DOHH2 (cell line): ENCODE data around the gene UBR1.
"Not testable (repeated sequence)": the region's sequence is repeated elsewhere in the genome, so short reads cannot be mapped to it uniquely, and the experiment has no call there.

Source experiments
- H3F3A ChIP-seq: fragments of 200-600 bp; sonication (generic), shearing (Covaris generic); 2 replicates; pipeline ENCODE4 v1.6.0; 2016; ENCODE audit warnings: antibody characterized with exemption, mild to moderate bottlenecking; ENCODE audit not compliant: control insufficient read depth, insufficient read depth
- H3K27ac ChIP-seq: fragments of 200-600 bp; sonication (generic); 2 replicates; pipeline ENCODE4 v1.5.1; 2014; ENCODE audit warnings: low read depth, mild to moderate bottlenecking, low read length, moderate library complexity
- H3K27me3 ChIP-seq: fragments of 200-600 bp; sonication (generic); 2 replicates; pipeline ENCODE4 v1.6.1; 2014; ENCODE audit warnings: mild to moderate bottlenecking, low read length, mixed read lengths; ENCODE audit not compliant: control insufficient read depth
- H3K36me3 ChIP-seq: fragments of 200-600 bp; sonication (generic); 2 replicates; pipeline ENCODE4 v1.6.1; 2014; ENCODE audit warnings: mild to moderate bottlenecking, low read length, moderate library complexity, mixed read lengths; ENCODE audit not compliant: control insufficient read depth
- H3K4me1 ChIP-seq: fragments of 200-600 bp; sonication (generic); 2 replicates; pipeline ENCODE4 v1.6.1; 2014; ENCODE audit warnings: mild to moderate bottlenecking, low read length, mixed read lengths; ENCODE audit not compliant: control insufficient read depth
- H3K4me2 ChIP-seq: fragments of 200-600 bp; sonication (generic); 2 replicates; pipeline ENCODE4 v1.6.0; 2014; ENCODE audit warnings: mild to moderate bottlenecking, low read length, moderate library complexity
- H3K4me3 ChIP-seq: fragments of 200-600 bp; sonication (generic); 2 replicates; pipeline ENCODE4 v1.5.1; 2014; ENCODE audit warnings: mild to moderate bottlenecking, low read length, mixed read lengths
- H3K79me2 ChIP-seq: fragments of 200-600 bp; sonication (generic); 2 replicates; pipeline ENCODE4 v1.6.1; 2014; ENCODE audit warnings: mild to moderate bottlenecking, low read length, mixed read lengths; ENCODE audit not compliant: control insufficient read depth
- H3K9me2 ChIP-seq: fragments of 200-600 bp; sonication (generic); replicated peaks from 2 replicates; pipeline ENCODE4 v1.6.1; 2014; ENCODE audit warnings: mild to moderate bottlenecking, low read length, mixed read lengths; ENCODE audit not compliant: control insufficient read depth
- H3K9me3 ChIP-seq: fragments of 200-600 bp; sonication (generic); 2 replicates; pipeline ENCODE4 v1.6.1; 2014; ENCODE audit warnings: antibody characterized with exemption, low read length, mixed read lengths; ENCODE audit not compliant: control insufficient read depth, insufficient read depth
- H4K20me1 ChIP-seq: fragments of 200-600 bp; sonication (generic); 2 replicates; pipeline ENCODE4 v1.6.0; 2014; ENCODE audit warnings: low read depth, mild to moderate bottlenecking, antibody characterized with exemption, low read length, moderate library complexity; ENCODE audit not compliant: control insufficient read depth, insufficient read depth
- EZH2phosphoT487 ChIP-seq: fragments of 200-600 bp; sonication (generic); IDR thresholded peaks from 2 replicates; pipeline ENCODE4 v1.6.1; 2017; ENCODE audit warnings: borderline replicate concordance, mild to moderate bottlenecking, antibody characterized with exemption, low read length, moderate library complexity, mixed read lengths
- TF ChIP-seq, protein P1 (sequence below): fragments of 200-600 bp; sonication (generic); IDR thresholded peaks from one replicate; pipeline ENCODE4 v1.5.1; 2014; ENCODE audit warnings: antibody characterized with exemption, mild to moderate bottlenecking, low read depth, low read length; ENCODE audit not compliant: poor library complexity, severe bottlenecking

The UBR1 gene

DNA sequence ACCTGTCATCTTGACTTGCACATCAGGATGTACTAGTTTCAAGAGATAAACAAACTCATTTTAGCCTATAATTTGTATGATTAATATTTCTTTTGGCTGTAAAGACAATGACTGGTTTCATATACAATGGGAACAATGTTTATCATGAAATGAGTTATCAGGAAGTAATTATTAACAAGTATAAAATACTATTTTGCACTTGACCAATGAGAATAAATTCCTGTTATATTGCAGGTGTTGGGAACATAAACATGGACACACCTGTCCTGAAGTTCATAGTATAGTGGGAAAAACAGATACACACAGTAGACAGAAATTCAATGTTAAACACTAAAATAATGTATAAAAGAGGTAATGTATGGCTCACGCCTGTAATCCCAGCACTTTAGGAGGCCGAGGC, 56.9 kb downstream of the UBR1 start:
- no peaks in the 10 kb centered on the region for H3K4me1 ChIP-seq
- no peaks in the 10 kb centered on the region for H3K79me2 ChIP-seq
- H3K27ac ChIP-seq, result no peak overlapping the region
- H3K4me3 ChIP-seq, result no peak overlapping the region
- no peaks in the 10 kb centered on the region for H3K9me2 ChIP-seq
- no peaks in the 10 kb centered on the region for H3K27me3 ChIP-seq
- no peaks in the 10 kb centered on the region for H4K20me1 ChIP-seq
- H3K9me3 ChIP-seq, result no peaks in the 10 kb centered on the region
- peaks cover 65% of the 10 kb centered on the region for H3K36me3 ChIP-seq
- no peak overlapping the region for H3K4me2 ChIP-seq
- TF ChIP-seq, protein P1, sequence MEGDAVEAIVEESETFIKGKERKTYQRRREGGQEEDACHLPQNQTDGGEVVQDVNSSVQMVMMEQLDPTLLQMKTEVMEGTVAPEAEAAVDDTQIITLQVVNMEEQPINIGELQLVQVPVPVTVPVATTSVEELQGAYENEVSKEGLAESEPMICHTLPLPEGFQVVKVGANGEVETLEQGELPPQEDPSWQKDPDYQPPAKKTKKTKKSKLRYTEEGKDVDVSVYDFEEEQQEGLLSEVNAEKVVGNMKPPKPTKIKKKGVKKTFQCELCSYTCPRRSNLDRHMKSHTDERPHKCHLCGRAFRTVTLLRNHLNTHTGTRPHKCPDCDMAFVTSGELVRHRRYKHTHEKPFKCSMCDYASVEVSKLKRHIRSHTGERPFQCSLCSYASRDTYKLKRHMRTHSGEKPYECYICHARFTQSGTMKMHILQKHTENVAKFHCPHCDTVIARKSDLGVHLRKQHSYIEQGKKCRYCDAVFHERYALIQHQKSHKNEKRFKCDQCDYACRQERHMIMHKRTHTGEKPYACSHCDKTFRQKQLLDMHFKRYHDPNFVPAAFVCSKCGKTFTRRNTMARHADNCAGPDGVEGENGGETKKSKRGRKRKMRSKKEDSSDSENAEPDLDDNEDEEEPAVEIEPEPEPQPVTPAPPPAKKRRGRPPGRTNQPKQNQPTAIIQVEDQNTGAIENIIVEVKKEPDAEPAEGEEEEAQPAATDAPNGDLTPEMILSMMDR, result no peak
- no peak for TF ChIP-seq EZH2phosphoT487
- H3F3A ChIP-seq, result no peaks in the 10 kb centered on the region

DNA sequence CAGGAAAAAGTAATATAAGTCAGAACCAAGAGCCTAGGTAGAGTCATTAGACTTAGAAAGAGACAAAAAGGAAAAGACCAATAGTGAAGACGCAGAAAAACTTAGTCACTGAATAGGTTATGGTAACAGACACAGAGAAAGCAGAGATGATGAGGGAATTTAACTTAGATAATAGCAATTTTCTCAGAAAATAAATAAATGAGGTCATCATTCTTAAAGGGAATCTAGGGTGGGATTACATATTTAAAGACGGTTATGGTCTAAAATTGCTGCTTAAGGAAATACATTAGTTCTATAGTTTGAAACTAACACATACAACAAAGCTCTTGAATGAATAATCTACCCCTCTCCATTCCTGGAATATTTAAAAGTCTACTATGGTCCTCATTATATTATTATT, 59.4 kb downstream of the UBR1 start:
- no peak for TF ChIP-seq EZH2phosphoT487
- TF ChIP-seq, protein P1, result no peak
- Histone ChIP-seq H3F3A (no peaks in the 10 kb centered on the region), H3K9me2 (no peaks in the 10 kb centered on the region), H3K36me3 (peaks cover 67% of the 10 kb centered on the region), H3K4me3 (no peak overlapping the region), H4K20me1 (no peaks in the 10 kb centered on the region), H3K27me3 (no peaks in the 10 kb centered on the region), H3K27ac (no peak overlapping the region), H3K4me2 (no peak overlapping the region), H3K4me1 (no peaks in the 10 kb centered on the region), H3K9me3 (no peaks in the 10 kb centered on the region), H3K79me2 (no peaks in the 10 kb centered on the region)

DNA sequence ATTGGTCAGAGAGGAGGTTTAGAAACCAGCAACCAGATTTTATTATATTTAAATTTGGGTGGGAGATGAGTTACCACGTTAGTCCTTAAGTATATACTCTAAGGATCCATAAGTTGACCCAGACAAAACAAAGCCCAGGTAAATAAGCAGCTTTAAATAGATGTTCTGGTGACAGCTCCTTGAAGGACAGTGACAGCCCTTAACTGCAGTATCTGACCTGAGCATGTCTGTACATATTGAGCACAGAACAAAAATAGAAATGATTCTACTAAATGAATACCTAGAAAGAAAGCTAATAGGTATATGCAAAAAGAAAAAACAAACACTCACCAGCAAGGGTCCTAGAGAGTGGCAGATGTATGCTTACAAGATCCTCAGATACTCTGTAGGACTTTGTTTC, 63.0 kb downstream of the UBR1 start:
- H3F3A ChIP-seq, result no peaks in the 10 kb centered on the region
- H3K27ac ChIP-seq, result no peak overlapping the region
- no peaks in the 10 kb centered on the region for H3K9me3 ChIP-seq
- peaks cover 60% of the 10 kb centered on the region for H3K36me3 ChIP-seq
- no peaks in the 10 kb centered on the region for H3K79me2 ChIP-seq
- no peak for TF ChIP-seq EZH2phosphoT487
- TF ChIP-seq, protein P1, result no peak
- H3K9me2 ChIP-seq, result no peaks in the 10 kb centered on the region
- H3K27me3 ChIP-seq, result no peaks in the 10 kb centered on the region
- H4K20me1 ChIP-seq, result no peaks in the 10 kb centered on the region
- H3K4me1 ChIP-seq, result no peaks in the 10 kb centered on the region
- H3K4me2 ChIP-seq, result no peak overlapping the region
- H3K4me3 ChIP-seq, result no peak overlapping the region

DNA sequence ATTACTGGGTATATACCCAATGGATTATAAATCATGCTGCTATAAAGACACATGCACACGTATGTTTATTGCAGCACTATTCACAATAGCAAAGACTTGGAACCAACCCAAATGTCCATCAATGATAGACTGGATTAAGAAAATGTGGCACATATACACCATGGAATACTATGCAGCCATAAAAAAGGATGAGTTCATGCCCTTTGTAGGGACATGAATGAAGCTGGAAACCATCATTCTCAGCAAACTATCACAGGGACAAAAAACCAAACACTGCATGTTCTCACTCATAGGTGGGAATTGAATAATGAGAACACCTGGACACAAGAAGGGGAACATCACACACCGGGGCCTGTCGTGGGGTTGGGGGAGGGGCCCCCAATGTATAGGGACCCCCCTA, 64.8 kb downstream of the UBR1 start:
- H3K27ac ChIP-seq, H4K20me1 ChIP-seq, H3K4me1 ChIP-seq, H3K9me3 ChIP-seq, H3K79me2 ChIP-seq, H3K9me2 ChIP-seq, H3K4me3 ChIP-seq, H3F3A ChIP-seq, H3K27me3 ChIP-seq, H3K4me2 ChIP-seq: not testable (repeated sequence)
- H3K36me3 ChIP-seq, result peaks cover 55% of the 10 kb centered on the region

DNA sequence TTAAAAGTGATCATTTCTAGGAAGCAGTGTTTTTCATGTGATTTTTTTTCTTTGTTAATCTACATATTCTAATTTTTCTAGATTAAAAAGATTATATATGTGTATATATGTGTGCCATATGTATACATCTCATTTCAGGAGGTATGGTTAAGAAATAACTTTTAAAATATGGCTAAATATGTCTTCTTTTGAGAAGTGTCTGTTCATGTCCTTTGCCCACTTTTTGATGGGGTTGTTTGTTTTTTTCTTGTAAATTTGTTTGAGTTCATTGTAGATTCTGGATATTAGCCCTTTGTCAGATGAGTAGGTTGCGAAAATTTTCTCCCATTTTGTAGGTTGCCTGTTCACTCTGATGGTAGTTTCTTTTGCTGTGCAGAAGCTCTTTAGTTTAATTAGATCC, 70.6 kb downstream of the UBR1 start:
- not testable (repeated sequence) for H3K4me3 ChIP-seq, H3K4me2 ChIP-seq, H3F3A ChIP-seq, H3K27me3 ChIP-seq, H3K4me1 ChIP-seq, H3K9me3 ChIP-seq, H3K79me2 ChIP-seq, H4K20me1 ChIP-seq, H3K9me2 ChIP-seq, H3K27ac ChIP-seq
- H3K36me3 ChIP-seq, result peaks cover 42% of the 10 kb centered on the region
